Activated T-helper 1 cell treated with anti-CD3 and anti-CD28 coated beads, Interleukin-12 subunit alpha, Interleukin-12 subunit beta, Interleukin-2, Interleukin-4 antibody, amounts not matched to agents 30 ng/mL and 10 ng/mL and 1 ng/mL, durations not matched to agents 14 hours and 24 hours and 36 hours (primary cell): Measurements from ENCODE around the gene BRD1. TPM values are rescaled to one million over a fixed set of nuclear protein-coding genes. Genes with fewer than 3 reads are reported as not detected.

Experiments
- DNase-seq: peaks from one replicate; pipeline ENCODE4 v3.0.0; 2021; ENCODE audit warnings: low spot score
- H3K27ac Mint-ChIP-seq: one replicate; pipeline ENCODE4 v1.8.0; 2021; ENCODE audit warnings: mild to moderate bottlenecking, mixed read lengths
- H3K27me3 Mint-ChIP-seq: one replicate; pipeline ENCODE4 v1.8.0; 2022; ENCODE audit warnings: mild to moderate bottlenecking, moderate library complexity, mixed read lengths; ENCODE audit not compliant: insufficient read depth
- H3K36me3 Mint-ChIP-seq: one replicate; pipeline ENCODE4 v1.8.0; 2021; ENCODE audit warnings: low read depth, mixed read lengths
- H3K4me1 Mint-ChIP-seq: one replicate; pipeline ENCODE4 v1.8.0; 2021; ENCODE audit warnings: low read depth, mixed read lengths
- H3K4me3 Mint-ChIP-seq: one replicate; pipeline ENCODE4 v1.8.0; 2021; ENCODE audit warnings: mild to moderate bottlenecking, moderate library complexity, mixed read lengths
- H3K9me3 Mint-ChIP-seq: one replicate; pipeline ENCODE4 v1.8.0; 2021; ENCODE audit warnings: mixed read lengths
- intact Hi-C: fragments of 100-400 bp; cut with micrococcal nuclease; formaldehyde crosslinking; loops from one replicate; pipeline ENCODE4 v1.15.1; 2024
- total RNA-seq: library from RNA; stranded (reverse); gene quantifications from 2 replicates; pipeline ENCODE4 v1.2.3, GENCODE V29; 2022

The BRD1 gene
- total RNA-seq, 1 donor from 2014 or later = 45.5 TPM

DNA sequence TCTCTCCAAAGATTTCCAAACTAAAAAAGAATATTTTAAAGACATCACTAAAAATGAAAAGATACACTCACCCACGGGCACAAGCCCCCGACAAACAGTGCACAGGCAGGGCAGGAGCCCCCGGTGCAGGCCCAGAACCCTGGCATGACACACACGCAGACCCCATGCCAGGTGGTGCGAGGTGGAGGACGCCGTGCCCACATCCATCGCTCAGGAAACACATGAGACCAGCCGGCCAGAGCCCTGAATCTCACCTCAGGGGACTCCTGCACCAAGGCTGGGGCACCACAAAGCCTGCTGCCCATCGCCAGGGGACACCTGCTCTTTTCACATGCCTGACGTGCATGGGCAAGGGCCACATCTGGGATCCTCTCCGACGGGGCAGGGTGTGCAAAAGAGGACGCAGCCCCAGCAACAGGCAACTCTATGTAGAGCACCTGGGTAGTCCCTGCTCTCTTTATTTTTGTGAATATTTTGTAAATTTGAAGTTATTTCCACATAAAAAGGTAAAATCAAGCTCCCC is 13.4 kb downstream of the BRD1 start:
- H3K27me3 Mint-ChIP-seq = no peaks in the 10 kb centered on the region
- no peak for DNase-seq
- H3K36me3 Mint-ChIP-seq = peaks cover 46% of the 10 kb centered on the region
- H3K4me1 Mint-ChIP-seq = peaks cover 62% of the 10 kb centered on the region
- no peak overlapping the region for H3K4me3 Mint-ChIP-seq
- H3K27ac Mint-ChIP-seq = no peak overlapping the region
- intact Hi-C loops = no loop called here
- no peaks in the 10 kb centered on the region for H3K9me3 Mint-ChIP-seq

DNA sequence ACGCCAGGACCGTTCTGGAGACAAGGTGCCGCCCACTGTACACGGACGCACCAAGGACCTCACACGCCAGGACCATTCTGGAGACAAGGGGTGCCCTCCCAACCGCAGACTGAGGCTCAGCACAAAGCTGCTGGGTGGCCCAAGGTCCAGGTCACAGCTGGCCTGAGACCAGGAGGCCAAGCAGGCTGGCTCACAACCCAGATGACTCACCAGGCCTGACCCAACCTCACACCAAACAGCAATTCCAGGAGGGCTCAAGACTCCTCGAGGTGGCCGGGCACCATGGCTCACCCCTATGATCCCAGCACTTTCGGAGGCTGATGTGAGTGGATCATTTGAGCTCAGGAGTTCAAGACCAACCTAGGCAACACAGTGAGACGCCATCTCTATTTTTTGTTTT is 14.8 kb downstream of the BRD1 start:
- Mint-ChIP-seq H3K9me3 (no peaks in the 10 kb centered on the region), H3K27me3 (no peaks in the 10 kb centered on the region), H3K36me3 (peaks cover 41% of the 10 kb centered on the region), H3K4me3 (no peak overlapping the region), H3K27ac (no peak overlapping the region), H3K4me1 (peaks cover 68% of the 10 kb centered on the region)
- DNase-seq = no peak
- intact Hi-C loops = no loop called here

DNA sequence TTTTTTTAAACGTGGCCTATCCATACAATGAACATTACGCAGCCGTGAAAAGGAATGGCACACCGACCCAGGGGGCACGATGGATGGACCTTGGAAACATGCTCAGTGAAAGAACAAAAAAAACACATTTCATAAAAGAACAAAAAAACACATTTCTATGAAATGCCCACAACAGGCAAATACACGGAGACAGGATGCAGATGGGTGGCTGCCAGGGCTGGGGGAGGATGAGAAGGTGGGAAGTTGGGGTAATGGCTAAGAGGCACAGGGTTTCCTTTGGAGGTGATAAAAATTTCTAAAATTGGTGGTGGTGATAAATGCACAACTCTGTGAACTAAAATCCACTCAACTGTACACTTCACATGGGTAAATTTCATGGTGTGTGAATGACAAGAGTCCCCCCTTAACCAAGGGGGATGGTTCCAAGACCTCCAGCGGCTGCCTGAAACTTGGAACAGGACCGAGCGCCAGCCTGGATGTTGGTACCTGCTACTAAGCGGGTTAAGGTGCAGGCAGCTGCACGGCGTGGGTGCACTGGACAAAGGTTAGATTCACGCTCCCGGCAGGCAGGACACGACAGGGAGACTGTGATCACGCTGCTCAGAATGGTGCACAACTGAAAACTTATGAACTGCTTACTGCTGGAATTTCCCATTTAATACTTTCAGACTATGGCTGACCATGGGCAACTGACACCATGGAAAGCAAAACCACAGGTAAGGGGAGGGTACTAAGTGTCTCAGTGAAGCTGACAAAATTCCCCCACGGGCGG is 16.5 kb downstream of the BRD1 start:
- Mint-ChIP-seq H3K36me3 (peaks cover 39% of the 10 kb centered on the region), H3K4me3 (peak overlapping the region; percentile 2), H3K9me3 (no peaks in the 10 kb centered on the region), H3K4me1 (peaks cover 67% of the 10 kb centered on the region), H3K27me3 (no peaks in the 10 kb centered on the region), H3K27ac (peak overlapping the region; percentile 30)
- intact Hi-C loops = no loop called here
- no peak for DNase-seq

DNA sequence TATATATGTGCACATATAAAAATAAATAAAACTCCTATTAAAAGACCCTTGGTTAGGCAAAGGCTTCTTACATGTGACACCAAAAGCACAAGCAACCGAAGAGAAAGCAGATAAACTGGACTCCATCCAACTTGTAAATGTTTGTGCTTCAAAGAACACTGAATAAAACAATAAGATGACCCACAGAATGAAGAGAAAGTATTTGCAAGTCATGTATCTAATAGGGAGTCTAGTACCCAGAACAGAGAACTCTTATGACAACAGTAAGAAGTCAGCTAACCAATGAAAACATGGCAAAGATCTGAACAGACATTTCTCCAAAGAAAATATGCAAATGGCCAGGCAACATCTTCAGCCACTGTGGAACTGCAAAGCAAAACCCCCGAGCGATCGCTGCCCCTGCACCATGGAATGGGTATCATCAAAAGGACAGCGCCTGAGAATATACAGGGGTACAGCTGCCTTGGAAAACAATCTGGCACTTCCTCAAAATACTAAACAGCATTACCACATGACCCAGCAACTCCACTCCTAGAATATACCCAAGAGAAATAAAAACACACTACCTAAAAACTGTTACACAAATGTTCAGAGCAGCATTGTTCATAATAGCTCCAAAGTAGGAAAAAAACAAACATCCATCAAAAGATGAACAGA is 17.2 kb downstream of the BRD1 start:
- H3K9me3 Mint-ChIP-seq = no peaks in the 10 kb centered on the region
- intact Hi-C loops = no loop called here
- no peaks in the 10 kb centered on the region for H3K27me3 Mint-ChIP-seq
- no peak for DNase-seq
- H3K36me3 Mint-ChIP-seq = peaks cover 36% of the 10 kb centered on the region
- H3K4me3 Mint-ChIP-seq = peak overlapping the region; percentile 4
- H3K4me1 Mint-ChIP-seq = peaks cover 66% of the 10 kb centered on the region
- H3K27ac Mint-ChIP-seq = peak overlapping the region; percentile 30

GRCh38 chr22:49807780-49808708 is 19.6 kb downstream of the BRD1 start:
- Mint-ChIP-seq H3K27me3 (no peaks in the 10 kb centered on the region), H3K4me3 (peak overlapping the region; percentile 70), H3K27ac (peak overlapping the region; percentile 80), H3K4me1 (peaks cover 63% of the 10 kb centered on the region), H3K9me3 (no peaks in the 10 kb centered on the region), H3K36me3 (peaks cover 39% of the 10 kb centered on the region)
- intact Hi-C loops = loop anchor here (2.0 to 5.0 kb wide), 3 partner anchors 19 to 59 kb away; partner anchors contain the start of gene BRD1
- peak; percentile 48 for DNase-seq

DNA sequence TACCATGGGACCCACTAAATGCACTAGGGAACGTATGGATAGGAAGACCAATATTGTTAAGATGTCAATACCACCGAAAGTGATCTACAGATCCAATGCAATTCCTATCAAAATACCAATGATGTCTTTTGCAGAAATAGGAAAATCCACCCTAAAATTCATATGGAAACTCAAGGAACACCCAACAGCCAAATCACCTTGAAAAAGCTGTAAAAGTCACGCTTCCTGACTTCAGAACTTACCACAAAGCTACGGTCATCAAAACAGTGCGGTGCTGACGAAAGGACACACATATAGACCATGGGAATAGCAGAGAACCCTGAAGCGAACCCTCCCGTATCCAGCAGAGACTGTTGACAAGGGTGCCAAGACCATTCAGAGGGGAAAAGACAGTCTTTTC is 20.5 kb downstream of the BRD1 start:
- Mint-ChIP-seq H3K9me3 (no peaks in the 10 kb centered on the region), H3K36me3 (peaks cover 42% of the 10 kb centered on the region), H3K4me3 (peak overlapping the region; percentile 32), H3K4me1 (peaks cover 55% of the 10 kb centered on the region), H3K27me3 (no peaks in the 10 kb centered on the region), H3K27ac (peak overlapping the region; percentile 80)
- no peak for DNase-seq
- intact Hi-C loops = loop anchor here (5.0 kb wide), 2 partner anchors 40 to 60 kb away; no protein-coding TSS in a partner anchor

DNA sequence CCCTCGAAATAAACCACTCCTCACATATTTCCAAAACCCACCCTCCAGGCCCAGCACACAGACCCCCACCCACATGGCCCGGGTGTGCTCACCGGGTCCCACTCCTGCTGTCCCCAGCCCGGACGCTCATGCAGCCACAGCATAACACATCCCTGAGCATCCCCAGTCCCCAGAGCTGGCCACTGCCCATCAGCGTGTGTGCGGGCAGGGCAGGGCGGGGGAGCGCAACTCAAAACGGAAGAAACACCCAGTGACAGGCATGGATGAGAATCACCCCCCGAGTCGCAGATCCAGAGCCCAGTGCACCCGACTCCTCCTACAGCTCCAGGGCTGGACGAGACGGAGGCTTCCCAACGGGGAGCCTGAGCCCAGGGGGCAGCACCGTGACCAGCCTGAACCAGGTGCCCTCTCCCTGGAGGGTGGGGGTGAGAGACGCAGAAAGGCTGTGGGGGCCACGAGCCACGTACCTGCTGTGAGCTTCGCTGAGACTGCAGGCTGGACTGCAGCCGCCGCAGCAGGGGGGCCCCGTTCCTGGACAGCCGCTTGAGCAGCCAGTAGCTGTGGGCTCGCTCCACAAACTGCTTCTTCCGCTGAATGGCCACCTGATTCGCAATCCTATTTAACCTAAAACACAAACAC is 23.8 kb downstream of the BRD1 start:
- H3K4me3 Mint-ChIP-seq = no peak overlapping the region
- no peak overlapping the region for H3K27ac Mint-ChIP-seq
- no peak for DNase-seq
- intact Hi-C loops = no loop called here
- peaks cover 33% of the 10 kb centered on the region for H3K36me3 Mint-ChIP-seq
- peaks cover 28% of the 10 kb centered on the region for H3K4me1 Mint-ChIP-seq
- H3K9me3 Mint-ChIP-seq = no peaks in the 10 kb centered on the region
- H3K27me3 Mint-ChIP-seq = no peaks in the 10 kb centered on the region

DNA sequence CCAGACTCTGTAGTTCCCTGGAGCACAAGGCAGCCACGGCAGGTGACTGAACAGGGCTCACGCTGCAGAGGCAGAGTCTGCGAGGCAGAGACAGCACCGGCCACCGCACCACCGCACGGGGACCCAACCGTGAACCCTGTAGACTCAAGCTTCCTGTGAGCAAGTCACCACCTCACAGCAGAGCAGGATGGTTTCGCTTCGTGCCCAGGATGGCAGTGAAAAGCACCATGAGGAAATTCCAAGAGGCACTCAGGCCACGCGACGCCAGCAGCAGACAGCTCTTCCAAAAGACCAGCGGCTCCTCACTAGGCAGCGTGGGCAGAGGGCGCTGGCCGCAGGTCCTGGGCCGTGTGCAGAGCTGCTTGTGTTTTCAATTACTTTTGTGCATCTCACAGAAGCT is 24.5 kb downstream of the BRD1 start:
- Mint-ChIP-seq H3K27ac (no peak overlapping the region), H3K4me1 (peaks cover 21% of the 10 kb centered on the region), H3K9me3 (no peaks in the 10 kb centered on the region), H3K36me3 (peaks cover 29% of the 10 kb centered on the region), H3K27me3 (no peaks in the 10 kb centered on the region), H3K4me3 (no peak overlapping the region)
- intact Hi-C loops = no loop called here
- no peak for DNase-seq

- no peak for DNase-seq
- Mint-ChIP-seq H3K4me3 (no peak overlapping the region), H3K27ac (no peak overlapping the region), H3K9me3 (no peaks in the 10 kb centered on the region), H3K36me3 (peaks cover 33% of the 10 kb centered on the region), H3K4me1 (peaks cover 6% of the 10 kb centered on the region), H3K27me3 (no peaks in the 10 kb centered on the region)
- intact Hi-C loops = no loop called here
These were observed 26.1 kb downstream of the BRD1 start for GRCh38 chr22:49801391-49802060.

DNA sequence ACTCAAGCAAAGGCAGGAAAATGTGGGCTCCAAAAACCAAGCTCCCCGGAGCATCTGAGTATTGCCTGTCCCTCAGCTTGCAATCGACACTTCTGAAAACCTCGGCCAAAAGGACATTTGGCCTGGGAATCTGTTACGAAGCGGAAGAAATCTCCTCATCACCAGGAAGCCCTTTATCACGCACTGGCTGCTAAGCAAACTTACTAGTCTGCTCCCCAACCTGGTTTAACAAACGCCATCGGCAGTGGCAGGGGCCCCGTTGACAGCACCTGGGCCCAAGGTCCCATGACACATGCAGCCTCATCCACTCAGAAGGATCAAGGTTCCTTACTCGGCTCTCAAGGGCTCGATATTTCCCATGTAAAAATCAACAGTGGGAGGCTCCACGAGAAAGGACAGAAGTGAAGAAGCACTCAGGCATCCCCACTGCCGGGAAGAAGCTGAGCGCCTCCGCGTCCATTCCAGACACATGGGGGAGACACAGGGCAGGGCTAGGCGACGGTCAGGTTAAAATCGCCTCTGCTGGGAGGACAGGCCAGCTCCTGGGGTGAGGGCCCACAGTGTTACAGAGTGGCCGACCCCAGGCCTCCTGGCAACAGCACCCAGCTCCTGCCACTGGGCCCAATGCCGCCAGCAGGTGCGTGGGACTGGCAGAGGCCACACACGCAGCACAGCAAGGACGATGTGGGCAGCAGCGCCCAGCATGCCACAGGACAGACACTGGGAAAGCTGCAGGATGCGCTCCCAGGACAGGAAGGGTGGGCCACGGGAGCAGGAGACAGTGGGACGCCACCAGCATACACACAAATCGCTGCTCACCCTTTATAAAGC is 27.1 kb downstream of the BRD1 start:
- intact Hi-C loops = no loop called here
- Mint-ChIP-seq H3K27ac (no peak overlapping the region), H3K36me3 (peaks cover 31% of the 10 kb centered on the region)

DNA sequence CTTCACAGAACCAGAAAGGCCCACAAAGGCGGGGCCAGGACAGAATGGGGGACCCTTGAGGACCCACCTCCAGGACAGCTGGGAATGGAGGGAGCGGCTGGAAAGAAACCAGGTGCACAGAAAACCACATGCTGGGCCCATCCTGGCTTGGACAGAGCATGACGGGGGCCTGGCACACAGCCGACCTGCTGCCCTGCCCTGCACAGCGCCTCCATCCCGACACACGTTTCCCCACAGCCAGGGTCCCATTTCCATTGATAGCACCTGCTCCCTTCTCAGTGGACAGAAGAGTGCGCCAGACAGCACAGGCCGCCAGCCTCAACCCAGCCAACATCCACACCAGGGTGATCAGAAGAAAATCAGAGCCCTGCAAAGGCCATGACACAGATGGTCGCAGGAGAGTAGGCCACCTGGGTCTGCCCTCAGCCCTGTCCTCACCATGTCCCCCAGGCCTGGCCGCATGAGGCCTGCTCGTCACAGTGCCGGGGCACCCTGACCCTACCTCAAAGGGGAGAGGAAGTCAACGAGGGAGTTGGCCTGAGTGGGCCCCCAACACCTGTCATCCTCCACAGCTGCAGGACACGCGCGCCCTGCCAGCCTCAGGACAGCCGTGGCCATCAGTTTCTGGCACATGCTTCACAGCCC is 28.1 kb downstream of the BRD1 start:
- DNase-seq = no peak
- Mint-ChIP-seq H3K36me3 (peaks cover 30% of the 10 kb centered on the region), H3K27me3 (no peaks in the 10 kb centered on the region), H3K9me3 (no peaks in the 10 kb centered on the region), H3K4me3 (no peak overlapping the region), H3K4me1 (no peaks in the 10 kb centered on the region), H3K27ac (no peak overlapping the region)
- intact Hi-C loops = no loop called here

More for the DNA sequence above, 27.1 kb downstream of the BRD1 start:
- no peaks in the 10 kb centered on the region for H3K9me3 Mint-ChIP-seq
- no peak for DNase-seq
- no peaks in the 10 kb centered on the region for H3K4me1 Mint-ChIP-seq
- no peaks in the 10 kb centered on the region for H3K27me3 Mint-ChIP-seq
- H3K4me3 Mint-ChIP-seq = no peak overlapping the region
